HG03159 (cell line): ENCODE measurements around the gene FLT3.

ENCODE experiments used
- ATAC-seq: cut with Tn5 transposase; IDR thresholded peaks from one replicate; pipeline ENCODE4 v1.9.1; 2021; ENCODE audit warnings: mild to moderate bottlenecking, moderate library complexity; ENCODE audit not compliant: unreplicated experiment

The FLT3 gene

GRCh38 chr13:27963491-27963890 lies 136.9 kb downstream of the FLT3 start:
- no peak for ATAC-seq

GRCh38 chr13:27962982-27963381 lies 137.4 kb downstream of the FLT3 start:
- ATAC-seq = no peak

GRCh38 chr13:27962128-27962841 lies 138.1 kb downstream of the FLT3 start:
- ATAC-seq = no peak

GRCh38 chr13:27961227-27962085 lies 138.9 kb downstream of the FLT3 start:
- no peak for ATAC-seq

GRCh38 chr13:27960362-27961226 lies 139.8 kb downstream of the FLT3 start:
- peak; percentile 49 for ATAC-seq

- no peak for ATAC-seq
Observed at GRCh38 chr13:27959976-27960361, 140.4 kb downstream of the FLT3 start.

GRCh38 chr13:27956576-27957300 lies 143.6 kb downstream of the FLT3 start:
- no peak for ATAC-seq

- ATAC-seq = no peak
Observed at GRCh38 chr13:27955014-27955591, 145.3 kb downstream of the FLT3 start.

- ATAC-seq = peak; percentile 31
Observed at GRCh38 chr13:27954406-27954851, 145.9 kb downstream of the FLT3 start.

GRCh38 chr13:27953676-27954405 lies 146.5 kb downstream of the FLT3 start:
- ATAC-seq = peak; percentile 87
